Esophagus muscularis mucosa (tissue), 4 donors: ENCODE results near the gene NUDT16L1. TPM values are rescaled to one million over a fixed set of nuclear protein-coding genes. Genes with fewer than 3 reads are reported as not detected.

ENCODE experiments used
- DNase-seq: peaks from one replicate; pipeline ENCODE4 v3.0.0-alpha.2; 2017; ENCODE audit errors: extremely low spot score
- H3K27ac ChIP-seq, 4 donors: fragments of 200-600 bp; sonication (generic); replicated peaks in 1 of 4; 1 replicate in 3 of 4; 2 replicates in 1 of 4; pipeline ENCODE4 v1.5.1; 2016 to 2019; ENCODE audit warnings: mild to moderate bottlenecking in 1 of 4
- H3K27me3 ChIP-seq, 4 donors: fragments of 200-600 bp; sonication (generic); one replicate each; pipeline versions ENCODE4 v1.5.1 to v1.6.0; 2016 to 2019
- H3K36me3 ChIP-seq, 4 donors: fragments of 200-600 bp; sonication (generic); one replicate each; pipeline ENCODE4 v1.5.1; 2016 to 2019
- H3K4me1 ChIP-seq, 4 donors: fragments of 200-600 bp; sonication (generic); one replicate each; pipeline ENCODE4 v1.5.1; 2016 to 2019
- H3K4me3 ChIP-seq, 4 donors: fragments of 200-600 bp; sonication (generic); 1 replicate in 2 of 4; 2 replicates in 2 of 4; pipeline ENCODE4 v1.5.1; 2016 to 2019; ENCODE audit warnings: mild to moderate bottlenecking in 4 of 4, moderate library complexity in 1 of 4
- H3K9me3 ChIP-seq, 4 donors: fragments of 200-600 bp; sonication (generic); 1 replicate in 3 of 4; 2 replicates in 1 of 4; pipeline ENCODE4 v1.5.1; 2016 to 2019
- CTCF ChIP-seq, 3 experiments: fragments of 200-600 bp in 2 of 3; fragments of 450-650 bp in 1 of 3; sonication (generic) in 2 of 3; IDR thresholded peaks; one replicate each; pipeline ENCODE4 v1.5.1; 2017 to 2019; ENCODE audit warnings: antibody characterized with exemption in 3 of 3, mild to moderate bottlenecking in 2 of 3, moderate library complexity in 1 of 3
- EP300 ChIP-seq: sonication (generic); formaldehyde crosslinking; IDR thresholded peaks from one replicate; pipeline ENCODE4 v1.6.1; 2017; ENCODE audit warnings: antibody characterized with exemption
- POLR2A ChIP-seq: fragments of 450-650 bp; IDR thresholded peaks from one replicate; pipeline ENCODE4 v1.6.1; 2017; ENCODE audit warnings: antibody characterized with exemption, moderate library complexity, mild to moderate bottlenecking, low read depth
- POLR2AphosphoS5 ChIP-seq, 2 donors: sonication (generic); formaldehyde crosslinking; IDR thresholded peaks; one replicate each; pipeline ENCODE4 v1.6.1; 2017; ENCODE audit warnings: antibody characterized with exemption in 2 of 2
- WGBS: methylation state at CpG from one replicate; pipeline ENCODE4 v1.1.5; 2018; 5-methylcytosine and 5-hydroxymethylcytosine counted together
- intact Hi-C: fragments of 100-400 bp; cut with DNase I; formaldehyde crosslinking; loops from one replicate; pipeline ENCODE4 v1.15.1; 2023
- total RNA-seq, 4 donors: library from RNA; depleted of rRNA; stranded (reverse); fragments of >200 nt; gene quantifications; one replicate each; pipeline versions ENCODE4 v1.1.0 to v1.2.1, GENCODE V29; 2016

Gene NUDT16L1
- total RNA-seq, 4 donors from 2014 or later = 18.1 to 33.9 (median 24.6) TPM

GRCh38 chr16:4694642-4695451, 1.5 kb downstream of the NUDT16L1 start:
- no peaks in the 10 kb centered on the region for H3K9me3 ChIP-seq
- intact Hi-C loops = no loop called here
- 53% methylated on average over 14 of the region's 26 CpGs for WGBS
- peaks cover 32 to 48% (median 42%) of the 10 kb centered on the region in 4 donors for H3K4me1 ChIP-seq
- H3K4me3 ChIP-seq = peak overlapping the region; percentile 88 to 98 (median 91)
- TF ChIP-seq POLR2AphosphoS5 (IDR thresholded peaks at IDR 0.05) (no peak), POLR2A (no peak), EP300 (no peak), CTCF (IDR thresholded peaks at IDR 0.05) (no peak)
- H3K27me3 ChIP-seq = no peaks in the 10 kb centered on the region
- peak overlapping the region; percentile 84 to 94 (median 91) for H3K27ac ChIP-seq
- H3K36me3 ChIP-seq = peaks cover 24 to 56% (median 51%) of the 10 kb centered on the region in 4 donors
- DNase-seq = no peak

GRCh38 chr16:4695473-4696171, 2.3 kb downstream of the NUDT16L1 start:
- peak overlapping the region; percentile 84 to 94 (median 91) for H3K27ac ChIP-seq
- 52% methylated on average over 11 of the region's 12 CpGs for WGBS
- intact Hi-C loops = no loop called here
- H3K36me3 ChIP-seq = peaks cover 32 to 56% (median 55%) of the 10 kb centered on the region in 4 donors
- DNase-seq = no peak
- H3K4me1 ChIP-seq = peaks cover 32 to 48% (median 42%) of the 10 kb centered on the region in 4 donors
- no peaks in the 10 kb centered on the region for H3K9me3 ChIP-seq
- no peaks in the 10 kb centered on the region for H3K27me3 ChIP-seq
- H3K4me3 ChIP-seq = no peak overlapping the region
- no peak for TF ChIP-seq EP300
- no peak for TF ChIP-seq CTCF (IDR thresholded peaks at IDR 0.05)
- TF ChIP-seq POLR2AphosphoS5 (IDR thresholded peaks at IDR 0.05) = no peak
- no peak for TF ChIP-seq POLR2A

GRCh38 chr16:4696172-4696904, 3.0 kb downstream of the NUDT16L1 start:
- 46% methylated on average over 18 of the region's 19 CpGs for WGBS
- intact Hi-C loops = no loop called here
- H3K27me3 ChIP-seq = no peaks in the 10 kb centered on the region
- no peak overlapping the region for H3K4me3 ChIP-seq
- no peak for DNase-seq
- H3K36me3 ChIP-seq = peaks cover 39 to 63% (median 60%) of the 10 kb centered on the region in 4 donors
- no peaks in the 10 kb centered on the region for H3K9me3 ChIP-seq
- peak overlapping the region in 3 of 4 donors; percentile 63 to 94 (median 84) for H3K27ac ChIP-seq
- H3K4me1 ChIP-seq = peaks cover 32 to 48% (median 39%) of the 10 kb centered on the region in 4 donors
- TF ChIP-seq EP300 (no peak), POLR2AphosphoS5 (IDR thresholded peaks at IDR 0.05) (peak; percentile 7 to 37)

DNA sequence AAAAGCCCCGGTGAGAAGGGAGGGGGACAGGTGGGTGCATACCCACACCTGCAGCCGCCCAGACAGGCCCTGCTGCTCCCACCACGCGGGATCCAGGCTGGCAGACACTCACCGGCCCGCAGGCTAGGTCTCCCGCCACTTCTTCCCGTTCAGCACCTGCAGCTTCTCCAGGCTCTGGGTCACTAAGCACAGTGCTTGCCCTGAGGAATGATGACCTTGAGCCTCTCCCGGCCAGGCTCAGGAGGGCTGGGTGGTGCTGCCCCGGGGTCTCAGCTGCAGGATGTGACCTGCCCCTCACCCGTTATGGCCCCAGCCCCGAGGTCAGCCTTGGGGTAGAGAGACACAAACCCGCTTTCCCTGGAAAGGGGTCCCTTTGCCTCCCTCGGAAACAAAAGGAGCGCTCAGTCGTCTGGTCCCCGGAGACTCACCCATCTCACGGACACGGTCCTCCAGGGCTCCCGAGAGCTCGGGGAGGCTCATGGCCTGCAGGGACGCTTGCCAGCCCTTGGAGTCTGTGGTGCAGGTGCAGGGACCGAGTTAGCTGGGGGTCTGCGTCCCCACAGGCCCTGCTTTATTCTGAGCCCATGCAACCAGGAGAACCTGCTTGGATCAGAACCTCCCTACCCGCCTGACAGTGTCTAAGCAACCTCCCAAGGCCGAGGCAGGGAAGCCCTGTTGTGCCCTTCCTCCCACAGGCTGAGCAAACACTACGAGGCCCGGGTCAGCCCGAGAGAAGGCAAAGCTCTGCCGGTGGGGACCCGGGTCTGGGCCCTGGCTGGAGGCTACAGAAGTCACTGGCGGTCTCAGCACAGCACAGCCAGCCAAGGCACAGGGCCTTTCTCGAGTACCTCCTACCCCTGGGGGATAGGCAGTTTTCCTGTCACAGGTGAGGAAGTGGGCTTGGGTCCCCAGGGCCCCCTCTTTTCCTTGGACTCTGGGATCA, 3.8 kb downstream of the NUDT16L1 start:
- H3K9me3 ChIP-seq = no peaks in the 10 kb centered on the region
- peak overlapping the region in 3 of 4 donors; percentile 58 to 84 (median 63) for H3K27ac ChIP-seq
- H3K27me3 ChIP-seq = no peaks in the 10 kb centered on the region
- DNase-seq = no peak
- peaks cover 32 to 44% (median 39%) of the 10 kb centered on the region in 4 donors for H3K4me1 ChIP-seq
- peaks cover 46 to 72% (median 69%) of the 10 kb centered on the region in 4 donors for H3K36me3 ChIP-seq
- H3K4me3 ChIP-seq = no peak overlapping the region
- 83% methylated on average over 15 of the region's 33 CpGs for WGBS
- TF ChIP-seq CTCF (IDR thresholded peaks at IDR 0.05) = no peak
- intact Hi-C loops = no loop called here
